GM18505 (cell line): ENCODE results near the gene SPTBN1.

ENCODE experiments used
- ATAC-seq: cut with Tn5 transposase; IDR thresholded peaks from one replicate; pipeline ENCODE4 v1.9.1; 2021; ENCODE audit not compliant: unreplicated experiment
- POLR2A ChIP-seq: IDR thresholded peaks from 4 replicates; pipeline ENCODE4 v1.6.1; 2011; ENCODE audit warnings: borderline replicate concordance; ENCODE audit not compliant: insufficient read depth, insufficient read length; ENCODE audit errors: extremely low read depth

Gene SPTBN1

DNA sequence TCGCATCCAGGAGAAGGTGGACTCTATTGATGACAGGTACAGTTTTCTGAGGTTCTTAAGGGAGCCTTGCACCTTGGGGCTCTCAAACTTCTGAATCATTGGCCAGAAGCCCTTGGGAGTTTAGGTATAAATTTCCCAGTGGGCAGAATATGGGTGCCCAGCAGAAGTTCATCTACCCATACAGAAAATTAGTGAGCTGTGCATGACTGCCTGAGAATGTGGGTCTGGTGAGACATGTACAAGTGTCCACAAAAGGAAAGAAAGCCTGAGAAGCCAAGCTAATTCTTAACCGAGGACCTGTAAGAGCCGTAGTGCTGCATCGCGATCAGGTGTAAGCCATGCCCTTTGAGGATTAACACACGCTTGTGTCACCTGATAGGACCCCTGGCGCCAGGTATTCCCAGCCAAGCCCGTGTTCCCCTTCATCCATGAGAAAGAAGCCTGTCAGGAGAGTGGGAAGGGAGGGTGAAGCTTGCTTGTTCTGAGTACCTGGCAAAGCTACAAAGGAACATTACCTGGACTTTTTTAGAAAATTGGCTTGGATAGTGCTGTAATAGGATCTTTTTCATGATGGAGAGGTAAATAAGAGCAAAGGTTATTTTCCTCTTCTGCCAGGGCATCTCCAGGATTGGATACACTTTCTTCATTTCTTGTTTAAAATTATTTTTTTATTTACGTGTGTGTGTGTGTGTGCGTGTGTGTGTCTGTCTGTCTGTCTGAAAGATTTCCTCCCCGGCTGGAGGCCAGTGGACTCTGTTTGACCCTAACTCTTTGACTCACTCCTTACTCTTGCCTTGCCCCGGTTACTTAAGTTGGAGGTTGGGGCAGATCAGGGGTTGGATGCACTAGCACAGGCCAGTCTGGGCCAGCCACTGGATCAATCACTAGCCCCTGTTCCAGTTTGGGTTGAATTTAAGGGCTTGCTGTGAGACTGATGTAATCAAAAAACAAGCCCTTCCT lies 176.9 kb downstream of the SPTBN1 start:
- ATAC-seq: no peak
- TF ChIP-seq POLR2A: no peak

DNA sequence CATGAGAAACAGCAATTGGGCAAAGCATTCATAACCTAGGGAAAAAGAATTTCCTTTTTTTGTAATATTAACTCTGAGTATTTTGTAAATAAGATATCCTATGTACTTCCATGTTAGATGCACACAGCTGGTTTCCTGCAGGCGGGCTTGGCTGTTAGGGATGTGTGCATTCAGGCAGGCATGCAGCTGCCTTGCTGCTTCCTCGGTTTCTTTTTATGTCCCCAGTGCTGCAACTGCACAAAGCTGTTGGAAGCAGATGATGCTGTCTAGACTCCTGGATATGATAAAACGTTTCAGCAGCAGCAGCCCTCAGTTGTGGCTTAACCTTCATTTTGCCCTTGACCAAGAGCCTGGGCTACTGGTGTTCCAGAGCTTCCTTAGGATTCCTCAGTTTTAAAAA lies 177.9 kb downstream of the SPTBN1 start:
- no peak for TF ChIP-seq POLR2A
- no peak for ATAC-seq

GRCh38 chr2:54634564-54635511 lies 178.7 kb downstream of the SPTBN1 start:
- ATAC-seq: peak; percentile 67
- TF ChIP-seq POLR2A: no peak

- ATAC-seq: no peak
- TF ChIP-seq POLR2A: no peak
Measured at GRCh38 chr2:54635554-54636152, 179.5 kb downstream of the SPTBN1 start.

- no peak for TF ChIP-seq POLR2A
- no peak for ATAC-seq
Measured at GRCh38 chr2:54636415-54637139, 180.4 kb downstream of the SPTBN1 start.

DNA sequence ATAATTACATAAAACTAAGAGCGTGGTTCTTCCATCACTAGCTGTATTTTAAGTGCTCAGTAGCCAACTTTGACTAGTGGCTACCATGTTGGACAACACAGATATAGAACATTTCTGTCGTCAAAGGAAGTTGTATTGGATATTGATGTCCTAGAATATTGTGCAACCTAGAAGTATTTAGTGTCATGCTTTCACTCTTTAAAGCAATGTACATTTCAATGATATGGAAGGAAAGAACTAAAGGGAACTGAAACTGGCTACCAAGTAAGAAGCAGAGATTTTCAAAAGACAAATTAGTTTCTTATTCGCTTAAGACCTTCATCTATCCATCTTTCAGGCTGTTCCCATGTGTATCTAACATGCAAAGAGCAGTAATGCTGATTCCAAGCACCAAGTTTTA lies 182.0 kb downstream of the SPTBN1 start:
- ATAC-seq: no peak
- no peak for TF ChIP-seq POLR2A

GRCh38 chr2:54638774-54639187 lies 182.7 kb downstream of the SPTBN1 start:
- ATAC-seq: no peak

GRCh38 chr2:54639609-54640008 lies 183.5 kb downstream of the SPTBN1 start:
- no peak for TF ChIP-seq POLR2A
- no peak for ATAC-seq

More at GRCh38 chr2:54638774-54639187, 182.7 kb downstream of the SPTBN1 start:
- TF ChIP-seq POLR2A: no peak

DNA sequence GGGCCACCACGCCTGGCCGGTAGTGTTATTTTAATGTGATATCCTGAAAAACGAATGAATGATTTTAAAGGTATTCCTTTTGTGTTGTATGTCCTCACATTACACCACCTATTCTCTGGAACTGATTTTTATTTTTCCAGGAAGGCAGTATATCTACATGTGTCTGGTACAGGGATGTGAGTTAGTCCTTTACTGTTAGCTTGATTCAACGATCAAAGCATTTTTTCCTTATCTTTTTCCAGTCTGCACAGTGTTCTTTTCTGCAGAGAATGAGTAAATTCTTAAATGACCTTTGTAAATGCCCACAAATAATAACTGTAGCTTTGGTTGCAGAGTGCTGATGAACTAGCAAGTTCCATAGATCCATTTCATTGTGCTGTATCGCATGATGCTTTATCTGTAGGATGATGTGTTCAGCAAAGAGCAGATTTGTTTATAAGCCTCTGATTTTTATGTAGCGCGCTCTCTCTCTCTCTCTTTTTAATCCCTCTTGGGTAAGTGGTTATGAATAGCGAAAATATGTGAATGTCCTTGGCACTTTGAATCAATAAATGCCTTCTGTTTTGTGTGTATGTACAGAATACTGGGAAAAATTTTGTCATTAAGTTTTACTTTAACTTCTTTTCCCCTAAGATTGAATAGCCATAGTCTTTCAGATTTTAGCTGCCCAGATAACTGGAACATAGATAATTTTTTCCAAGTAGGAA lies 184.9 kb downstream of the SPTBN1 start:
- TF ChIP-seq POLR2A: no peak

DNA sequence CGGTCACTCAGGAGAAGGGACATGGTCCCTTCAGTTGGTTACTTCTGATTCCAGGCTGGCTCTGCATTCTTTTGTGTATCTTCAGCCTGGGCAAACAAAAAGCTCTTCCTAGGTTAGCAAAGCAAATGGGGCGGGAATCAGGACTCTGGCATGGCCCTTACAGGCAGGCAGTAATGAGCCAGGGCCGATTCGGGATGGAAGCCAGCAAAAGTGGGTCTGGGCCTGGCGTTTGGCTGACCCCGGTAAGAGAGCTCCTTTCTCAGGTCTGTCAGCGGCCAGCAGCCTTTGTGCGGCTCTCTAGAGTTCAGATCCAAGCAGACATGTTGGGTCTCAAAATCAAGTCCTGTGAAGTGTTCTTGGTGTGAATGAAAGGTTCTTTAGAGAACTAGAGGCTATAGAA lies 185.9 kb downstream of the SPTBN1 start:
- no peak for ATAC-seq
- TF ChIP-seq POLR2A: no peak

More for the DNA sequence above, 184.9 kb downstream of the SPTBN1 start:
- no peak for ATAC-seq

GRCh38 chr2:54642677-54643430 lies 186.7 kb downstream of the SPTBN1 start:
- TF ChIP-seq POLR2A: no peak
- no peak for ATAC-seq
